Hepatocyte (in vitro differentiated cells): ENCODE data around the gene POLR1B. TPM values are rescaled to one million over a fixed set of nuclear protein-coding genes. Genes with fewer than 3 reads are reported as not detected.

Source experiments
- DNase-seq: peaks from one replicate; pipeline ENCODE4 v3.0.0-alpha.2; 2016; ENCODE audit warnings: low spot score
- H2AFZ ChIP-seq: fragments of 200-600 bp; sonication (generic); 2 replicates; pipeline ENCODE4 v1.6.0; 2016; ENCODE audit warnings: antibody characterized with exemption, mild to moderate bottlenecking
- H3K27ac ChIP-seq: fragments of 200-600 bp; sonication (generic); 2 replicates; pipeline ENCODE4 v1.5.1; 2016; ENCODE audit warnings: mild to moderate bottlenecking
- H3K27me3 ChIP-seq: fragments of 200-600 bp; sonication (generic); 2 replicates; pipeline ENCODE4 v1.6.1; 2016
- H3K36me3 ChIP-seq: fragments of 200-600 bp; sonication (generic); replicated peaks from 2 replicates; pipeline ENCODE4 v1.5.1; 2016; ENCODE audit warnings: low read depth; ENCODE audit not compliant: insufficient read depth
- H3K4me1 ChIP-seq: fragments of 200-600 bp; sonication (generic); 2 replicates; pipeline ENCODE4 v1.5.1; 2016; ENCODE audit warnings: mild to moderate bottlenecking, moderate library complexity; ENCODE audit not compliant: insufficient read depth
- H3K4me2 ChIP-seq: fragments of 200-600 bp; sonication (generic); 2 replicates; pipeline ENCODE4 v1.6.0; 2016
- H3K4me3 ChIP-seq: fragments of 200-600 bp; sonication (generic); 2 replicates; pipeline ENCODE4 v1.5.1; 2016; ENCODE audit warnings: mild to moderate bottlenecking
- H3K79me2 ChIP-seq: fragments of 200-600 bp; sonication (generic); 2 replicates; pipeline ENCODE4 v1.6.0; 2017; ENCODE audit warnings: mild to moderate bottlenecking
- H3K9me2 ChIP-seq: fragments of 200-600 bp; sonication (generic); replicated peaks from 2 replicates; pipeline ENCODE4 v1.6.0; 2017; ENCODE audit warnings: mild to moderate bottlenecking; ENCODE audit not compliant: insufficient read depth
- H3K9me3 ChIP-seq: fragments of 200-600 bp; sonication (generic); 2 replicates; pipeline ENCODE4 v1.5.1; 2016; ENCODE audit warnings: low read depth, mild to moderate bottlenecking
- H4K20me1 ChIP-seq: fragments of 200-600 bp; sonication (generic); 2 replicates; pipeline ENCODE4 v1.6.0; 2016; ENCODE audit warnings: mild to moderate bottlenecking; ENCODE audit not compliant: insufficient read depth, poor library complexity, severe bottlenecking
- CTCF ChIP-seq: fragments of 200-600 bp; sonication (generic); IDR thresholded peaks from 2 replicates; pipeline ENCODE4 v1.5.1; 2016; ENCODE audit warnings: antibody characterized with exemption, mild to moderate bottlenecking; ENCODE audit not compliant: poor library complexity
- EZH2 ChIP-seq: fragments of 200-600 bp; sonication (generic); IDR thresholded peaks from 2 replicates; pipeline ENCODE4 v1.6.1; 2016; ENCODE audit warnings: antibody characterized with exemption, mild to moderate bottlenecking, borderline replicate concordance
- EZH2phosphoT487 ChIP-seq: fragments of 200-600 bp; sonication (generic); IDR thresholded peaks from one replicate; pipeline ENCODE4 v1.6.1; 2018; ENCODE audit warnings: antibody characterized with exemption, mild to moderate bottlenecking, low read depth, moderate library complexity; ENCODE audit not compliant: unreplicated experiment, severe bottlenecking
- WGBS: methylation state at CpG from one replicate; pipeline ENCODE4 v1.1.6; 2016; ENCODE audit warnings: low lambda C conversion rate; ENCODE audit errors: missing lambda C conversion rate; 5-methylcytosine and 5-hydroxymethylcytosine counted together
- polyA plus RNA-seq: library from polyadenylated mRNA; unstranded; fragments of >200 nt; fragmentation: Nextera tagmentation; extraction: Ambion mirVana; gene quantifications from 2 replicates; pipeline ENCODE4 v1.2.1, GENCODE V29; 2016
- total RNA-seq: library from RNA; depleted of rRNA; stranded (reverse); fragments of >200 nt; gene quantifications from 2 replicates; pipeline ENCODE4 v1.2.3, GENCODE V29; 2014

The POLR1B gene
- total and polyA plus RNA-seq, 2 experiments from 2014 or later, result 9.7 to 17.5 TPM

- Histone ChIP-seq H3K4me2 (peak overlapping the region; percentile 84), H3K9me2 (no peaks in the 10 kb centered on the region)
- no peak for DNase-seq
These were observed 41.4 kb downstream of the POLR1B start for GRCh38 chr2:112583497-112584133.

GRCh38 chr2:112584134-112584890, 42.0 kb downstream of the POLR1B start, which contains the start of gene CHCHD5:
Gene CHCHD5 (plus strand): TSS chr2:112584609. CDS start chr2:112584648, 39 bp downstream.
- H3K9me3 ChIP-seq, result no peaks in the 10 kb centered on the region
- H3K4me2 ChIP-seq, result peak within 1 kb of the TSS; percentile 90
- no peaks in the 10 kb centered on the region for H4K20me1 ChIP-seq
- H3K36me3 ChIP-seq, result no peaks in the 10 kb centered on the region
- under 1% methylated on average over 52 of the region's 54 CpGs for WGBS
- H3K4me1 ChIP-seq, result peaks cover 15% of the 10 kb centered on the region
- H3K27ac ChIP-seq, result peak within 1 kb of the TSS; percentile 98
- peaks cover 18% of the 10 kb centered on the region for H3K79me2 ChIP-seq
- peak within 1 kb of the TSS; percentile 47 for H3K4me3 ChIP-seq
- TF ChIP-seq CTCF (no peak), EZH2phosphoT487 (no peak), EZH2 (no peak)
- peak within 1 kb of the TSS; percentile 92 for H2AFZ ChIP-seq
- no peaks in the 10 kb centered on the region for H3K27me3 ChIP-seq
- no peaks in the 10 kb centered on the region for H3K9me2 ChIP-seq
- peak; percentile 97 for DNase-seq

More at GRCh38 chr2:112583497-112584133, 41.4 kb downstream of the POLR1B start:
- Histone ChIP-seq H3K27me3 (no peaks in the 10 kb centered on the region), H4K20me1 (no peaks in the 10 kb centered on the region), H3K27ac (peak overlapping the region; percentile 98), H3K79me2 (peaks cover 18% of the 10 kb centered on the region), H3K4me1 (peaks cover 15% of the 10 kb centered on the region), H3K4me3 (peak overlapping the region; percentile 47), H2AFZ (peak overlapping the region; percentile 92), H3K9me3 (no peaks in the 10 kb centered on the region), H3K36me3 (no peaks in the 10 kb centered on the region)
- TF ChIP-seq EZH2phosphoT487 (no peak), EZH2 (no peak), CTCF (no peak)
- WGBS, result 44% methylated on average over 19 of the region's 19 CpGs

GRCh38 chr2:112584891-112585250, 42.6 kb downstream of the POLR1B start:
- DNase-seq, result no peak
- Histone ChIP-seq H3K79me2 (peaks cover 18% of the 10 kb centered on the region), H4K20me1 (no peaks in the 10 kb centered on the region), H3K4me2 (peak overlapping the region; percentile 90), H3K4me1 (peaks cover 15% of the 10 kb centered on the region), H3K27ac (peak overlapping the region; percentile 98), H3K9me3 (no peaks in the 10 kb centered on the region), H3K4me3 (peak overlapping the region; percentile 22), H2AFZ (peak overlapping the region; percentile 74), H3K27me3 (no peaks in the 10 kb centered on the region), H3K9me2 (no peaks in the 10 kb centered on the region), H3K36me3 (no peaks in the 10 kb centered on the region)
- TF ChIP-seq EZH2, result no peak
- no peak for TF ChIP-seq EZH2phosphoT487
- no peak for TF ChIP-seq CTCF
- 64% methylated on average over 3 of the region's 3 CpGs for WGBS
